HG02642 (cell line): ENCODE results near the gene TMEM61.
A peak's percentile ranks its signal among the peaks of the same experiment; 100 is the strongest.
"Not testable (repeated sequence)": the region's sequence is repeated elsewhere in the genome, so short reads cannot be mapped to it uniquely, and the experiment has no call there.

Source experiments
- ATAC-seq: cut with Tn5 transposase; IDR thresholded peaks from one replicate; pipeline ENCODE4 v1.9.1; 2021; ENCODE audit warnings: mild to moderate bottlenecking; ENCODE audit not compliant: unreplicated experiment, poor library complexity

TMEM61 gene

GRCh38 chr1:54959241-54959640 is 21.2 kb upstream of the TMEM61 start:
- no peak for ATAC-seq

GRCh38 chr1:54962612-54963395 is 17.6 kb upstream of the TMEM61 start:
- ATAC-seq: no peak

GRCh38 chr1:54963829-54964228 is 16.6 kb upstream of the TMEM61 start:
- ATAC-seq: not testable (repeated sequence)

- ATAC-seq: peak; percentile 92
Measured at GRCh38 chr1:54965624-54966340, 14.6 kb upstream of the TMEM61 start.

GRCh38 chr1:54967372-54967771 is 13.1 kb upstream of the TMEM61 start:
- ATAC-seq: no peak

GRCh38 chr1:54968551-54968950 is 11.9 kb upstream of the TMEM61 start:
- no peak for ATAC-seq

- ATAC-seq: no peak
Measured at GRCh38 chr1:54969879-54970278, 10.5 kb upstream of the TMEM61 start.

- ATAC-seq: no peak
Measured at GRCh38 chr1:54970901-54971300, 9.5 kb upstream of the TMEM61 start.

GRCh38 chr1:54971317-54971791 is 9.1 kb upstream of the TMEM61 start:
- ATAC-seq: peak; percentile 78

- ATAC-seq: no peak
Measured at GRCh38 chr1:54972436-54972835, 8.0 kb upstream of the TMEM61 start.

GRCh38 chr1:54973205-54973921 is 7.1 kb upstream of the TMEM61 start:
- ATAC-seq: no peak

- ATAC-seq: no peak
Measured at GRCh38 chr1:54975356-54976108, 4.9 kb upstream of the TMEM61 start.

- ATAC-seq: no peak
Measured at GRCh38 chr1:54976747-54977146, 3.7 kb upstream of the TMEM61 start.

- no peak for ATAC-seq
Measured at GRCh38 chr1:54977533-54978297, 2.7 kb upstream of the TMEM61 start.

GRCh38 chr1:54978528-54979326 is 1.7 kb upstream of the TMEM61 start:
- ATAC-seq: no peak

GRCh38 chr1:54979327-54979891 is 1.0 kb upstream of the TMEM61 start:
- ATAC-seq: no peak

- ATAC-seq: no peak
Measured at GRCh38 chr1:54980046-54980527, 341 bp upstream of the TMEM61 start.

GRCh38 chr1:54981466-54981865 is 1.0 kb downstream of the TMEM61 start:
- no peak for ATAC-seq
